GM19455 (cell line): ENCODE results near the gene SLC39A1.

Experiments used
- ATAC-seq: cut with Tn5 transposase; IDR thresholded peaks from one replicate; pipeline ENCODE4 v1.9.1; 2021; ENCODE audit not compliant: unreplicated experiment

Gene SLC39A1

DNA sequence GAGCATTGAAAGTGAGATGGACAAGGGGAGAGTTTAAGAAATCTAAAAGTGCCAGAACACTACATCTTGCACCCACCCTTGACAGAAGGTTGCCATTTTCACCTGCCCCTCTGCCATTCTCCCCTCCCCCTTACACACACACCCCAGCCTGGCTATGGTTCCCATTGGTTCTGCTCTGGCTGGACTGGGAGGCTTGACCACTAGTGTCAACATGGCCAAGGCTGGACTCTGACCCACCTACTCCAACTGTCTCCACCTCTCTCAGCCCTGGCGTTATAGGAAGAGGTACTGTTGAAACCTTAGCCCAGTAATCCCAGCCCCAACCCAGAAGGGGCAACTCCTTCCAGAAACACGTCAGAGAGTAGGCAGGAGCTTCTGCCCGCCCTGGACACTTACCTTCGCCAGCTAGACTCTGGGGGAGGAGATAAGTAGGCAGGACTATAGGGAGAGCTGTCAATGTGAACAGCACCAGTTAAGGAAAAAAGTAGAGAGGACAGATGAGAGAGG, 9.4 kb downstream of the SLC39A1 start:
- ATAC-seq, result no peak

DNA sequence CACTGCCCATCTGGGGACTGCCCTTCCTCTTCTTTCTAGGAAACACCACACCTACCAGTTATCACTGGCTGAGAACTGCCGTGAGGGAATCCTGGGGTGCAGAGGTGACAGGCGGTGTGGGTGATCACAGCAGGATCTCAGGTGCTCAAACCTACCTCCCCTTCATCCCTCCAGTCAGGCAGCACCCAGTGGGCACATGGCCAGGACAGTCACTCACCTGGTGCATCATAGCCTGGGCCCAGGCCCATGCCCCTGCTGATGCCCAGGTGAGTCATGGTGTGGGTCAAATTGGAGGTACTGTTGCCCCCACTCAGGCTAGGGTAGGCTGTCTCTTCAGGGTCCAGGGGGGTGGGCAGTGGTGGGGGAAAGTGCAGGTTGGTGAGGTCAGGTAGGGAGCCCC, 11.5 kb downstream of the SLC39A1 start:
- no peak for ATAC-seq

DNA sequence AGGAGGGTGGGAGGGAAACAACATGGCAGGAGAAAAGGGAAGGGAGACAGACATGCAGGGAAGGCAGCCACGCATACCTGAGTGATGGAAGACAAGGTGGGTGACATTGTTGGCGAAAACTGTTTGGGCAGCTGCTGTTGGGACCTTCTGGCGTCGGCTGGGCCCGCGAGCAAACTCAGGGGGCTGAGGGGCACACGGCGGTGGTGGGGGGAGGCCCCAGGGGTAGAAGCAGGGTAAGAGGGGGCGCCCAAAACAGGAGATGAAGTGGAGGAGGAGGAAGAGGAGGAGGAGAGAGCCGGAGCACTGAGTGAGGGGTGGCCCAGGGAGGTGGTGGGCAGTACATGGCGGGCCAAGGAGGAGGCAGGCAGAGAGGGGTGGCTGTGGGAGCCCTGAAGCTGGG, 12.2 kb downstream of the SLC39A1 start:
- ATAC-seq, result no peak

DNA sequence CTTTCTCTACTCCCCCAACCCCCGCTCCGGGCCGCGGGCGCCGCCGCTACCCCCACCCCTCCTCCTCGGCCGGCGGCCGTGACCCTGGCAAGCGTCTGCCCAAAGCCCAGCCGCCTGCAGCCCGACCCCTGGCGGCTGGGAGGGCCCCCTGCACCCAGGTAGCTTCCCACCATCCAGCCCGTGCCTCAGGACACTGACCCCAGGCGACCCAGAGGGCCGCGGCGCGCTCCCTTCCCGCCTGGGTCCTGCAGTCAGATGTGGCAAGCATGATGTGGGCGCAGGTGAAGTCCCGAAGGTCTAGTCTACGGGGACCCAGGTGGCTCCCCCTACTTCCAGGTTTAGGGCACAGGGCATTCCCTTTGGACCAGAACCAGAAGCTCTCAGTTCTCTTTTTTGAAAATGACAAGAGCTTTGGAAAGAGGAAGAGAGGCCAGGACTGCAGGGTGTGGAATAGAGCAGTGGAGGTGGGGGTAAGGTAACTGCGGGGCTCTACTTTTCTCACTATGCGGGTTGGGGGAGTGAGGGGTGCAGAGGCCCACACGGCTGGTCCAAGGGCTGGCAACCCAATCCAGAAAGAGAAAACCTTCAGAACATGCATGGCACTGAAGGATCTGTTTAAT, 16.6 kb downstream of the SLC39A1 start, which contains the start of gene DENND4B:
Gene DENND4B (minus strand): TSS at position 97 of the 620 bp plus-strand sequence. CDS start 2,344 bp downstream, outside the sequence.
- peak; percentile 64 for ATAC-seq

DNA sequence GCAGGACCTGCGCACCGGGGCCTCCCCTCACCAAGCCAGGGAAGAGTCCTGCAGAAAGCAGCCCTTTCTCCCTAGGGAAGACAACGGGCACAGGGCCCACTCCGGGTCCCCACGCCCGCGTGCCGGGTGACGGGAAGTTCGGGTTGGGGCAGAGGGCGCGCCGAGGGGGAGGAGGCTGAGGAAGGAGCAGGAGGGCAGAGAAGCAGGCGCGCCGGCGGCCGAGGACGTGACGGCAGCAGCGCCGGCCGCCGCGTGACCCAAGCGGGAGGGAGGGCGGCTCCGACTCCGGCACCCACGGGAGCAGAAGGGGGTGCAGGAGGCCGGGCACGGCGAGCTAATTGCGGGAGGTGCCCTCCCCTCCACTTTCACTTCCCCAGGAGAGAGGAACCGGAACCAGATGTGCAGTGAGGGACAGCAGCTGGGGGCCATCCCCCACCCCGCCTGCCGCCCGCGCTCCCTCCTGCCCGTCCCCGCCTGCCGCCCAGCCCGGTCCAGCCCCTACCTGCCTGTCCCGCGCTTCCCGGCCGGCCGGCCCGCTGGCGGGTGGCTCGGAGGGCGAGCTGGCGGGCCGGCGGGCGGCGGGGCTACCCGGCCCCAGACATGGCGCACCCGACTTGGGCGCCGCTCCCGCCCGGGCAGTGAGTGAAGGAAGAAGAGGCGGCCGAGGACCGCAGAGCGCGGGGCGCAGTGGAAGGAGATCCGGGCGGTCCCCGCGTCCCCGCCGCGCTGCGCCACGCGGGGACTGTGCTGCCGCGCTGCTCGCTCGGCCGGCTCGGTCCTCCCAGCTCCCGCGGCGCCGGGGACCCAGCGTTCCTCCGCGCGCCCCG, 17.3 kb downstream of the SLC39A1 start:
- ATAC-seq, result peak; percentile 67

DNA sequence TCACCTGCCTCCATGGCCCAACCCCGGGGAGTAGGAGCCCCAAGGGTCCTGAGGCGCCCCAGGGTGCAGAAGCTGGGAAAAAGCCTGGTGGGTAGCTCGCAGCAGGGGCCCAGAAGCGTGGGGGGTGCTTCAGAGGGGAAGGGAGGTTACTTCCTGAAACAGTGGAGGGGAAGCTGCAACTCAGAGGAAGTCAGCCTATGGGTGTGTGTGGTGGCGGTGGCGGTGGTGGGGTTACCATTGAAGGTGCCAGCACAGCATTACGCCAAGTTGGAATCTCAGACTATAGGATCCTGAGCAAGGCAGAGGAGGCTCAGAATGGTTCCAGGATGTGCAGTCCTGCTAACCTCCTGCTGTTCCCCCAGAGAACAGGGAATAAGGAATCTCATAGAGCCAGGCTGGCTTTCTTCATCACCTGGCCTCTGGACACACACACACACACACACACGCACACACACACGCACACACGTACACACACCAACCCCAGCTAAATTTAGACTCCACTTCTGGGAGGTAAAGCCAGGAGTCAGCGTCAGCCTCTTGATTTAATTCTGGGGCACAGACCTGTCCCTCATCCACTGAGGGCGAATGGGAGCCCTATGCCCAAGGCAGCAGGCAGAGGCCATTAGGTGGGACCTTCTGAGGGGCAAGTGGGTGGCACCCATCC, 18.1 kb downstream of the SLC39A1 start:
- no peak for ATAC-seq

DNA sequence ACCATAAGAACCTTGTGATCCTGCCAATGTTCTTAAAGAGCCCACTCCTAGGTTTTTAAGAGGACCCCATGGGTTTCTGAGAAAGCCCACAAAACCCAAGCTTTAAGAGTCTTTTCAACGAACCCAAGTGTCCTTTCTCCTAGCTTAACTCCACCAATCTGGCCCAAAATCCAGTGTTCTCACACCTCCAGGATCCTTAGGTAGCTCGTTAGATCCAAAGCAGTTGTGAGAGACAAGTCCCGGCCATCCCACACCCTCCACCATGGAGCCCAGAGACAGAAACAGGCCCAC, 18.6 kb downstream of the SLC39A1 start:
- no peak for ATAC-seq

DNA sequence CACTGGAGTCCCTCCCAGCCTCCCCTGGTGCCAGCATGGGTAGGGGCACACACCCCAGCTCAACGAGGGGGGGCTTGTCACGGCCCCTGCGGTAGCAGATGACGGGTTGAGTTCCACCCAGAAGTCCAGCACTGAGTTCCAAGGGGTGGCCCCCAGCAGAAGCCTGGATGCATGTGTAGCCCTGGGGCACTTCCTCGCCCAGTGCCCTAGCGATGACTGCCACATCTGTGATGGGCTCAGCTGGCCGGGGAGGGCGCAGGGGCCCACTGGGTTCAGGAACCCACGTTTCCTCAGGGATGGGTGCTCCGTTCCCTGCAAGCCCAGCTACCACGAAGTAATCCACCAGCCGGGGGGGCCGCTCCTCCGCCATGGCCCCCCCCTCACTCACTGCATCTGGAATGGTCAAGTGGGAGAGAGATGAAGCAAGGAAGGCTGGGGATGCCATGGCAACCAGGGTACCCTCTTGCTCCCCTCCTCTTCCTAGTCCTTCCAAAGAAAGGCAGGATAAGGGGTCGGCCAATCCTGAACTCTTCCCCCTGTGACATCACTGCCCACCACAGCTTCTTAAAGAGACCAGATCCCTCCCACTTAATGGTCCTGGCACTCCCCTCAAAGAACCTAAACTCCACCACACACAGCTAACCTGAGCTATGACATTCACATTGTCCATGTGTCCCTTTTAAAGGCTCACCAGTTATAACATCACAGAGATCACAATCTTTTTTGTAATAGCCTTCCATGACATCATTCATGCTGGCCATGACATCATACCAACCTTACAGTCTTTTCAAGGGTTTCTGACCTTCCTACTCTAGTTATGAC, 19.1 kb downstream of the SLC39A1 start:
- ATAC-seq, result no peak

DNA sequence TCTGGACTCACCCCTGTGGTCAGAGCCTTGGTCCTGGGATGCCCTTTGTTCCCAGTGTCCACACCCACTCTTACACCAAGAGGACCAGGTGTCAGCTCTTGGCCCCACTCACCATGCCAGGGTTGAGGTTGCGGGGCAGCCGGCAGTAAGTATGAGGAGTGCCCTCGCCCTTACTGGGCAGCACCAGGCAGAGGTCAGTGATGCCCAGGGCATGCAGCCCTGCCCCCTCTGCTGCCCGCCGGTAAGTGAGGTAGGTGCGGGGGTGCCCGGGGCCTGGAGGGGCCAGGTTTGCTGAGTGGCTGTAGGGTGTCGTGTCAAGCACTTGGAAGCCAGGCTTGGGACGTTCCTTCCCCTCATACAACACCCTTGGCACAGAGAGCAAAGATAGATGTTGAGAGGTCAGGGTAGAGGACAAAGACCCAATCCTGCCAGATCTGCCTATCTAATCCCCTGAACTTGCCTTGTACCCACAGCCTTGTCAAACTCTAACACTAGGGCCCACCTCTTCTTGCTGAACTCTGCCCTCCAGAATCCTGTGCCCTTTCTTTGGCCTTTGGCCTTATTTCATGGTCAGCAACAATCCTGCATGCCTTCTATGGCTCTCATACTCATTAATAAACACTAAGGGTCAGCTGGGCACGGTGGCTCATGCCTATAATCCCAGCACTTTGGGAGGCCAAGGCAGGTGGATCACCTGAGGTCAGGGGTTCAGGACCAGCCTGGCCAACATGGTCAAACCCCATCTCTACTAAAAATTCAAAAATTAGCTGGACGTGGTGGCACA, 20.4 kb downstream of the SLC39A1 start:
- no peak for ATAC-seq

DNA sequence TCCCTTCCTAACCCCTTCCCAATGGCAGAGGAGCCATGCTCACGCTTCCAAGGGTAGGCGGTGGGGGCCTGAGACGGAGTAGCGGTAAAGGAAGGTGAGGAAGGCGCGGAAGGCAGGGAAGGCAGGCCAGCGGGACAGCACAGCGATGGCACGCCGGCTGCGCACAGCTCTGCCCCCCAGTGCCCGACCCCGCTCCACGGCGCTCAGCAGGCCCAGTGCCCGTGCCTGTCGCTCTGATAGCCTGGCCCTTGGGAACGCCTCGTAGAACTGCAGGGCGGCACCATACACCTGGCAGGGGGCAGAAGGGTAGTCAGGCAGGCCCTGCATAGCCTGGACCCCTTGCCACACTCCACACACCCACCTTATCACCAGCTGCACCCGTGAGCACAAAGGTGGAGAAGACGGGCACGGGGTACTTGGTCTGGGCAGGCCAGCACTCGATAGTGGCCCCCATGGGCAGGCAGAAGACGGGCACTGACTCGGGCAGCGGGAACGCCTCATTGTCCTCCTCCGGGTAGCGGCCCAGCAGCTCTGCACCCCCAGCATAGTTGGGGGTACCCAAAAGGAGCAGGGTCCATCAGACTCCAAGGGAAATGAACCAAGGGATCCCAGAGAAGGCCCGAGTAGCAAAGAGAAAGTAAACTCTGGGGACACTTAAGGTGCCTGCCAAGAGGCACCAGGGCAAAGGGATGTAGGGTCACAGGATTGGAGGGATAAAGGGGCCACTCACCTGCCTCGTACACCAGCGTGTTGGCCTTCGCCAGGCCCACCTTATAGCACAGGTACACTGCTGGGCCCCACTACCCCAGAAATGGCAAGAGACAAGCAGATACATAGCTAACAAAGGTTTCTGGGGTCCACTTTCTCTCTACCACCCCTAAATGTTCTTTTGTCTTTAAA, 21.3 kb downstream of the SLC39A1 start:
- ATAC-seq, result no peak

DNA sequence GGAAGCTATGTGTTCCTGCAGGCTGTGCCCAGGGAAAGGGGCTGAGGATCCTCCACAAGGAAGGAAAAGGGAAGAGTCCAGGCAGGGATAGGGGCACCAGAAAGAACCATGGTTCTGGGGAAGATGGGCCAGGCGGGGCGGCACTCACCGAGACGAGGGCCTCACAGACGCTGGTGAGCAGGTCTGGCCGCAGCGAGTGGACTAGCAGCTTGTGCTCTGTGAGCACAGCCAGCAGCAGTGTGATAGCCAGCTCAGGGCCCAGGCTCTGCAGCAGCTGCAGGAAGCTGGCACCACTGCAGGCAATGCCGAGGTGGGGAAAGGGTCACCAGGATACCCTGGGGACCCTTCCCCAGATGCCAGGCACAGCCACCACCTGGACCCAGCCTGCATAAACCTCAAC, 22.6 kb downstream of the SLC39A1 start:
- ATAC-seq, result no peak

DNA sequence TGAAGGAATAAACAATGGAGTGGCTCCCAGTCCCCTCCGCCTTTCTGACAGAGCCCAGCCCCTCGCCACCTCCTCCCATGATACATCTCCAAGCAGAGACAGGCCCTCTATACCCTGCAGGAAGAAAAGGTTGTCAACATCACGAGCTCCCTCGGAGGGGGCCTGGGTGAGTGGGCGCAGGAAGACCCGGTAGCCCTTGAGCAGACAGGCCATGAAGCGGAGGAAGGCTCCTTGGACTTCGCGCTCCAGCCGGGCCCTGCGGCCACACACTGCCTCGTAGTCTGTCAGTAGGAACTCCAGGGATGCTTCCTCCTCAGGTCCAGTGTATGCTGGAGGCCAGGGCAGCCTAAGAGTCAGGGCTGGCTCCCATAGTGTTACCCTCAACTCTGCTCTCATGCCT, 23.9 kb downstream of the SLC39A1 start:
- ATAC-seq, result no peak

DNA sequence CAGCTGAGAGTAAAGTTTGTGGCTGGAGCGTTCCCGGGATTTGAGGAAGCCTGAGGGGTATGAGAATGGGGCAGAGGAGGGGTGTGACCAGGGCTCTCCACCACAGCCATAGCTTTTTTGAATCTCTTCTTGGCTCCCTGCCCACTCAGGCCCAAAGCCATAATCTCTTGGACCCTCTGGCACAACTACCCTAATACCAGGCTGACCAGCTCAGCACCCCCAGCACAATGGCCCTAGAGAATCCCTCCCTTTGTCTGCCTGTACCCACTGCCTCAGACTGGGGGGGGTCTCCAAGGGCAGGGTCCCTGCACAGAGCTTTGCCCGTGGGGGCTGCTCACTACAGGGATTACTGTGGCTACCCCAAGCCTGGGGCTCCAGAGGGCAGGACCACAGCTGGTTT, 24.3 kb downstream of the SLC39A1 start:
- no peak for ATAC-seq

DNA sequence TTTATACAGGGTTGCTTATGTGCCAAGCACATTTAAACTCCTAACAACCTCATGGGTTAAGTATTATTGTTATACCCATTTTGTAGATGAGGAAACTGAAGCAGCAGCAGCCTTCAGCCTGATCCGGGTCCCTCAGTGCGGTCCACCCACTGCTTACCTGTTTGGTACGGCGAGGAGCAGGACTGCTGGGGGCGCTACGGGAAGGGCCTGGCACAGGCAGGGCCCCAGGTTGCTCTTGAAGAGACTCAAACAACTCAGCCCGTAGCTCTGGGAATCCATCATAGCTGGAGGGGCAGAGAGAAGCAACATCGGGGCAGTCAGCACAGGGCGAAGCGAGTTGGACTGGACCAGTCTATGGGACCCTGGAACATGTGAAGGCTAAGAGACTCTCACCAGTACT, 26.0 kb downstream of the SLC39A1 start:
- no peak for ATAC-seq

DNA sequence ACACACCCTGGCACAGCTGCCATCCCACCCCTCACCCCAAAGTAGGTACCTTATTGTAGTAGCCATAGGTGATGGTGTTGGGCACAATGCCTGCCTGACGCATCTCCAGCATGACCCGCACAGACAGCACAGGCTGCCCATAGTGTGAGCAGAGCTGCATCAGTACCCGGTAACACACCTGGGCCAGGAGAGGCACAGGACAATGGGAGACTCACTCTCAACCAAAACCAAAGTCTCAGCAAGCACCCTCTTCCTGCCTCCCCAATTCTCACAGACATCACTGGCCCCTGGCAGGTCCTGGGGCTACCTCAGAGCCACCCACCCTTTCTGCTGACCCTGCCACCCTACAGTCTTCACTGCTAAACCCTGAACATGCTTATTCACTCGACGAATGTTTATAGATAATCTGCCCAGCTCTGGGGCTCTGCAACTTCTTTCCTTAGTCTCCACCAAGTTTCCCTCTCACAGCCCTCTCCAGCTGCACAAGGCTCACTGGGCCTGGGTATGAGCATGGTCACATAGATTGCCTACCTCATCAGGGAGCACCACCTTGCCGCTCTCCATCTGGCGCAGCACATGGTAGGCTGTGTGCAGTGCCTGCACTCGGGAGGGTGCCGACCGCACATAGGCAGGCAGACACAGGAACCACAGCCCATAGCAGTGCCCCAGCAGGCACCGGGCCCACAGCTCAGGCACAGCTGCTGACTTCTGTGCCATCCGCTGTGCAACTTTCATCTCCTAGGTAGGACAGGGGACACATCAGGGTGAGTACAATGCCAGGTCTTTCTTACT, 27.1 kb downstream of the SLC39A1 start:
- no peak for ATAC-seq

DNA sequence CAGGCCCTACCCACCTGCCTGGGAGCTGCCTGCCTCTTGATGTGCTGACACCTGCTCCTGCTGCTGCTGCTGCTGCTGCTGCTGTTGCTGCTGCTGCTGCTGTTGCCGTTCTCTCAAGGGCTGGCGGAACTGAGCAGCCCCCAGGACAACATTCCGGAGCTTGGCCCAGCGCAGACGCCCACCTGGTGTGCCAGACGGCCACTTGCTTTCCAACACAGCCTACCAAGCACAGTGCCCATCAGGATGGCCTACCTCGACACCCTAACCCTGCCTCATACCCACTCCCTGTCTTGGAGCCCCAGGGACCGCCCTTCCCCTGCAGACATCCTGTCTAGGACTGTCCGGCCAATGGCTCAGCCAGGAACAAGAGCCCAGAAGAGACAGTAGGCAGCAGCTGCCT, 28.6 kb downstream of the SLC39A1 start:
- no peak for ATAC-seq

DNA sequence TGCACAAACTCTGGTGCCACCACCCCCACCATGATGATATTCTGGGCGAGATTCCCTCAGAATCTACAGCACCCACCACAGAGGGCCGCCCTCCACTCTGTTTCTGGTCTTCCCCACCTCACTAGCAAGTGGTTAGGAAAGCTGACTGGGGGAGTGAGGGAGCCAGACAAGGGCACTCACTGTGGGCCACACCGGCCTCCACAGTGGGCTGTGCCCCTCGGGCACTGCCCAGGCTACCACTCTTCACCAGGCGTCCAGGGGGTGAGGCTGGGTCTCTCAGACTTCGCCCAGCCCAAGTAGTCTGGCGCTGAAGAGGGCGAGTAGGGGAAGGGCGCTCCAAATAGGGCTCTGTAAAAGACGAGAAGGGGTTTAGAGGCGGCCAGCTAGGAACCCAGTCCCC, 29.4 kb downstream of the SLC39A1 start:
- ATAC-seq, result no peak

DNA sequence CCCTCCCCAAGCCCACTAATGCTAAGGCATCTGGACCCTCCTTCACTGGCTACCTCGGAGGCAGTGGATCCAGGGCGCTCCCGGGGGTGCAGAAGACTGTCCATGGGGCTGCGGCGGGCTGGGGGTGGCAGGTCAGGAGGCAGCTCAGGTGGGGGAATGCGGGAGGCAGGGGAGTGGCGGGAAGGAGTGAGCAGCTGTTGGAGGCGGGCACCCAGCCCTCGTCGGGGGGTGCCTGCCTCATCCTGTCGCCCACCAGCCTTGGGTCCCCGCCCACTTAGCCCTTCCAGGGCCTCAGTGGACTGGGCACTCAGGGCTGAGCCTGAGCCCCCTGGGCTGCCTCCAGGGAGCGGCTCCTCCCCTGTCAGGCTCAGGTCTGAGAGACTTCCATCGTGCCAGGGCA, 29.9 kb downstream of the SLC39A1 start:
- ATAC-seq, result no peak
